Activated CD4-positive, alpha-beta T cell treated with anti-CD3 and anti-CD28 coated beads, Interleukin-2, amount 50 U/mL, for 16 hours (primary cell): ENCODE measurements around the gene LETM1.

ENCODE experiments used
- DNase-seq: peaks from one replicate; pipeline ENCODE4 v3.0.0-alpha.2; 2020

Gene LETM1

GRCh38 chr4:1871471-1872021, 15.6 kb upstream of the LETM1 start:
- DNase-seq = no peak

- DNase-seq = peak; percentile 90
Measured at GRCh38 chr4:1870578-1871443, 14.9 kb upstream of the LETM1 start, which contains the start of gene NSD2. Gene NSD2, plus strand, starts transcription at chr4:1871393. Its CDS starts 29,262 bp downstream, at chr4:1900655.

GRCh38 chr4:1870328-1870577, 14.3 kb upstream of the LETM1 start:
- peak; percentile 86 for DNase-seq

- no peak for DNase-seq
Measured at GRCh38 chr4:1869530-1870327, 13.8 kb upstream of the LETM1 start.

GRCh38 chr4:1868912-1869311, 13.0 kb upstream of the LETM1 start:
- DNase-seq = no peak

GRCh38 chr4:1868293-1868692, 12.3 kb upstream of the LETM1 start:
- DNase-seq = no peak

GRCh38 chr4:1866189-1866661, 10.3 kb upstream of the LETM1 start:
- DNase-seq = no peak

GRCh38 chr4:1864076-1865008, 8.4 kb upstream of the LETM1 start:
- no peak for DNase-seq

- no peak for DNase-seq
Measured at GRCh38 chr4:1863297-1864033, 7.5 kb upstream of the LETM1 start.

- no peak for DNase-seq
Measured at GRCh38 chr4:1862961-1863296, 7.0 kb upstream of the LETM1 start.

GRCh38 chr4:1862055-1862911, 6.3 kb upstream of the LETM1 start:
- no peak for DNase-seq

- no peak for DNase-seq
Measured at GRCh38 chr4:1859389-1859753, 3.4 kb upstream of the LETM1 start.

- no peak for DNase-seq
Measured at GRCh38 chr4:1857931-1858330, 2.0 kb upstream of the LETM1 start.

- no peak for DNase-seq
Measured at GRCh38 chr4:1856943-1857699, 1.2 kb upstream of the LETM1 start.

GRCh38 chr4:1855333-1856070, 454 bp downstream of the LETM1 start:
- peak; percentile 27 for DNase-seq

- no peak for DNase-seq
Measured at GRCh38 chr4:1854752-1855151, 1.2 kb downstream of the LETM1 start.

- DNase-seq = no peak
Measured at GRCh38 chr4:1852904-1853623, 2.9 kb downstream of the LETM1 start.

GRCh38 chr4:1851575-1852410, 4.2 kb downstream of the LETM1 start:
- no peak for DNase-seq
